Duodenal mucosa (tissue), 2 donors: ENCODE results near the gene CCDC74A.
A peak's percentile ranks its signal among the peaks of the same experiment; 100 is the strongest.
"Not testable (repeated sequence)": the region's sequence is repeated elsewhere in the genome, so short reads cannot be mapped to it uniquely, and the experiment has no call there.

Experiments used
- H3K27ac ChIP-seq: one replicate; pipeline ENCODE4 v1.7.0; 2013; ENCODE audit warnings: low read depth, low read length
- H3K27me3 ChIP-seq, 2 donors: one replicate each; pipeline ENCODE4 v1.7.0; 2013; ENCODE audit warnings: low read length in 2 of 2, control low read depth in 1 of 2; ENCODE audit not compliant: insufficient read depth in 2 of 2, control insufficient read depth in 1 of 2
- H3K36me3 ChIP-seq, 2 donors: one replicate each; pipeline ENCODE4 v1.7.0; 2013; ENCODE audit warnings: low read length in 2 of 2, control low read depth in 1 of 2; ENCODE audit not compliant: insufficient read depth in 2 of 2, control insufficient read depth in 1 of 2
- H3K4me1 ChIP-seq, 2 donors: one replicate each; pipeline ENCODE4 v1.7.0; 2013; ENCODE audit warnings: low read length in 2 of 2, control low read depth in 1 of 2; ENCODE audit not compliant: insufficient read depth in 2 of 2, control insufficient read depth in 1 of 2
- H3K4me3 ChIP-seq, 2 donors: one replicate each; pipeline ENCODE4 v1.7.0; 2013; ENCODE audit warnings: low read length in 2 of 2, low read depth in 1 of 2
- H3K9ac ChIP-seq, 2 donors: one replicate each; pipeline ENCODE4 v1.7.0; 2013; ENCODE audit warnings: low read length in 2 of 2, low read depth in 1 of 2
- H3K9me3 ChIP-seq, 2 donors: one replicate each; pipeline ENCODE4 v1.7.0; 2013; ENCODE audit warnings: low read length in 2 of 2, control low read depth in 1 of 2; ENCODE audit not compliant: control insufficient read depth in 1 of 2

Gene CCDC74A

GRCh38 chr2:131527131-131528001, at the start of gene CCDC74A:
CCDC74A (plus strand) TSS chr2:131527888; CDS start chr2:131527971, 83 bp downstream.
- H3K4me1 ChIP-seq, H3K9me3 ChIP-seq, H3K36me3 ChIP-seq, H3K27ac ChIP-seq, H3K9ac ChIP-seq, H3K27me3 ChIP-seq: not testable (repeated sequence)
- H3K4me3 ChIP-seq, result peak within 1 kb of the TSS in 1 of 2 donors; percentile 36

DNA sequence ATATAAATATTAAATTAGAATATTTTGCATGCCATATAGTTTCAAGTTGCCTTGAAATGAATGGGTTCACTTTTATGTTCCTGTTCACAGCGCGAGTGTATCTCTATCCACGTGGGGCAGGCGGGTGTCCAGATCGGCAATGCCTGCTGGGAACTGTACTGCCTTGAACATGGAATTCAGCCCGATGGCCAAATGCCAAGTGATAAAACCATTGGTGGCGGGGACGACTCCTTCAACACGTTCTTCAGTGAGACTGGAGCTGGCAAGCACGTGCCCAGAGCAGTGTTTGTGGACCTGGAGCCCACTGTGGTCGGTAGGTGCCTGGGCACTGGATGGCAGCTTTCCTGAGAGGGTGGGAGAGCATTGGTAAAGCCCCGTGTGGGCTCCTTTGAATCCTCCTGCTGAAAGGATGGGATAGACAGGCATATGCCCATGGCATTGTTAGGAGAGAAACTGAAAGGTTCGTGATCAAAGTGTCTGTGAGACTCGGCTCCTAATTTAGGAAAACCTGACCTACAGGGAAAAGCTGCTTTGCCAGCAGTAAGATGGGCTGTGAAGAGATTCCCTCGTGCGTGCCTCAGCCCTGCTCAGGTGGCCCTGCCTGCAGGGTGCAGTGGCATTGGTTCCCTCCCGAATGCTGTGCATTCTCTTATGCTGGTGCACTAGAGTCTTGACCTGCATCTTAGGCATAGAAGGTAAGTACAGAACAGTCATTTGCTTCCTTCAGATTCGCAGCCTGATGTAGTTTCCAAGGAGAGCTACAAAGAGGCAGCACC, 49.4 kb upstream of the CCDC74A start:
- H3K9ac ChIP-seq, H3K9me3 ChIP-seq, H3K36me3 ChIP-seq, H3K4me1 ChIP-seq, H3K4me3 ChIP-seq, H3K27ac ChIP-seq, H3K27me3 ChIP-seq: not testable (repeated sequence)

DNA sequence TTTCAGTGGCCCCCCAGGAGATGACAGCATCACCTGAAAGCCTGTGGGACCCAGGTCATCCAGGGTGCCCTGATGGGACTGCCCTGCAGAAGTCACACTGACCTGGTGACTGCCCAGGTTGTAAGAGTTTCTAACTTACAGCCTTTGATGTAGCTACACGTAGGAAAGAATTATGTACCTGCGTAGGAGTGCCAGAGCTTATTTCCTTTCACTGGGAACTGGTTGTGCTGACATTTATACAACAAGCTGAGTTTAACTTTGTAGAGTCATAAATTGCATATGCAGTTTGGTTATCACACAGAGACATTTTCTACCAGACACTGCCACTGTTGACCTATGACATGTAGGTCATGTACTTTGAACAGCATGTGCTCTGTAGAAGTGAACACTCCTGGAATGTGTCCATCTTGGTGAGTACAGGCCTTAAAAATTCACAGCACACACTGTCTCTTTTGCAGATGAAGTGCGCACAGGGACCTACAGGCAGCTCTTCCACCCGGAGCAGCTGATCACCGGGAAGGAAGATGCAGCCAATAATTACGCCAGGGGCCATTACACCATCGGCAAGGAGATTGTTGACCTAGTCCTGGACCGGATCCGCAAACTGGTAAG, 48.7 kb upstream of the CCDC74A start:
- H3K27me3 ChIP-seq, H3K9ac ChIP-seq, H3K9me3 ChIP-seq, H3K4me1 ChIP-seq, H3K4me3 ChIP-seq, H3K27ac ChIP-seq, H3K36me3 ChIP-seq: not testable (repeated sequence)

DNA sequence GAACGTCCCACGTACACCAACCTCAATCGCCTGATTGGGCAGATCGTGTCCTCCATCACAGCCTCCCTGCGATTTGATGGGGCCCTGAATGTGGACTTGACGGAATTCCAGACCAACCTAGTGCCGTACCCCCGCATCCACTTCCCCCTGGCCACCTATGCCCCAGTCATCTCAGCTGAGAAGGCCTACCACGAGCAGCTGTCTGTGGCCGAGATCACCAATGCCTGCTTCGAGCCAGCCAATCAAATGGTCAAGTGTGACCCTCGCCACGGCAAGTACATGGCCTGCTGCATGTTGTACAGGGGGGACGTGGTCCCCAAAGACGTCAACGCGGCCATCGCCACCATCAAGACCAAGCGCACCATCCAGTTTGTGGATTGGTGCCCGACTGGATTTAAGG, 47.3 kb upstream of the CCDC74A start:
- H3K27ac ChIP-seq, result not testable (repeated sequence)

DNA sequence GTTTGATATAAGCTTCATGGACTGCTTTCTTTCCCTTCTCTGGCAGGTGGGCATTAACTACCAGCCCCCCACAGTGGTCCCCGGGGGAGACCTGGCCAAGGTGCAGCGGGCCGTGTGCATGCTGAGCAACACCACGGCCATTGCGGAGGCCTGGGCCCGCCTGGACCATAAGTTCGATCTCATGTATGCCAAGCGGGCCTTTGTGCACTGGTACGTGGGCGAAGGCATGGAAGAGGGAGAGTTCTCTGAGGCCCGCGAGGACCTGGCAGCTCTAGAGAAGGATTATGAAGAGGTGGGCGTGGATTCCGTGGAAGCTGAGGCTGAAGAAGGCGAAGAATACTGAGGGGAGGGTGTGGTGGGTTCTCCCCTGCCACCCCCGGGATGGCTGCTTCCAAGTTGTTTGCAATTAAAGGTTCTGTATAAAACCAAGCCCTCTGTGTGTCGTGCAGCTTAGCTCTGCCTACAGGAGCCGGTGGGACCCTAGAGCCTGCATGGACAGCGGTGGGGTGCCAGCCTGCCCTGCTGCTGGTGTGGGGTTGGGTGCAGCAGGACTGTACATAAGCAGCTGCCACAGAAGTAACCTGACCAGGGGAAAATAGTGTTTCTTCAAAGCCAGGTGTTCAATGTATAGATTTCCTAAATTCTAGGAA, 45.1 kb upstream of the CCDC74A start:
- H3K4me3 ChIP-seq, H3K36me3 ChIP-seq, H3K27ac ChIP-seq, H3K27me3 ChIP-seq, H3K4me1 ChIP-seq, H3K9ac ChIP-seq, H3K9me3 ChIP-seq: not testable (repeated sequence)

More for the DNA sequence above, 47.3 kb upstream of the CCDC74A start:
- H3K36me3 ChIP-seq, H3K9ac ChIP-seq, H3K9me3 ChIP-seq, H3K4me3 ChIP-seq, H3K27me3 ChIP-seq, H3K4me1 ChIP-seq: not testable (repeated sequence)

- not testable (repeated sequence) for H3K4me1 ChIP-seq, H3K4me3 ChIP-seq, H3K9me3 ChIP-seq, H3K36me3 ChIP-seq, H3K27me3 ChIP-seq, H3K9ac ChIP-seq, H3K27ac ChIP-seq
Measured at GRCh38 chr2:131483981-131484820, 43.5 kb upstream of the CCDC74A start.

GRCh38 chr2:131484906-131485460, 42.7 kb upstream of the CCDC74A start:
- H3K4me1 ChIP-seq, H3K27ac ChIP-seq, H3K9me3 ChIP-seq, H3K4me3 ChIP-seq, H3K9ac ChIP-seq, H3K36me3 ChIP-seq, H3K27me3 ChIP-seq: not testable (repeated sequence)

GRCh38 chr2:131486201-131486902, 41.3 kb upstream of the CCDC74A start:
- H3K4me3 ChIP-seq, H3K9ac ChIP-seq, H3K27ac ChIP-seq, H3K9me3 ChIP-seq, H3K36me3 ChIP-seq, H3K27me3 ChIP-seq: not testable (repeated sequence)
- H3K4me1 ChIP-seq, result peaks cover 3 to 14% of the 10 kb centered on the region in 2 donors
